Prostate gland (tissue), 2 donors: Measurements from ENCODE around the gene ATP13A2.

ENCODE experiments used
- POLR2A ChIP-seq: fragments of 450-650 bp; IDR thresholded peaks from one replicate; pipeline ENCODE4 v1.6.1; 2016; ENCODE audit warnings: antibody characterized with exemption, mild to moderate bottlenecking
- POLR2AphosphoS5 ChIP-seq: sonication (generic); formaldehyde crosslinking; IDR thresholded peaks from one replicate; pipeline ENCODE4 v1.6.1; 2017; ENCODE audit warnings: antibody characterized with exemption
- TF ChIP-seq, protein P1 (sequence below), 4 experiments: fragments of 200-600 bp in 2 of 4; fragments of 450-650 bp in 2 of 4; sonication (generic) in 2 of 4; IDR thresholded peaks; 1 replicate in 3 of 4; 2 replicates in 1 of 4; pipeline ENCODE4 v1.5.1; 2016 to 2019; ENCODE audit warnings: antibody characterized with exemption in 4 of 4, mild to moderate bottlenecking in 2 of 4, moderate library complexity in 2 of 4

DNA sequence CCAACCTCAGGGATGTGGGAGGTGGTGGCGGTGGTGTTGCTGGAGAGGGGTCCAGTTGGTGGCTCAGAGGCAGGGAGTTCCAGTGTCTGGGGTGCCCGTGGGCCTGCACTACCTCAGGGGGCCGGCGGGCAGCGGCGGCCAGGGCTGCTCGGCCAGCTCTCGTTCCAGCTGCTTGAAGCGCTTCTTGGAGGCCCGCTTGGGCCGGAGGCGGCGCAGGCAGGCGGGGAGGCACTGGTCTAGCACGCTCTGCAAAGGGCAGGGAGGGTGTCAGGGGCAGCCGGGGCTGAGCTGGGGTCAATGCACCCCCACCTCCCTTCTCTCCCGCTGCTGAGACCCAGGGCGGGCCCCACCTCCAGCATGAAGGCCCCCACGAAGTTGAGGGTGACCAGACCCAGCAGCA, 25.6 kb downstream of the ATP13A2 start:
- TF ChIP-seq POLR2A: no peak
- TF ChIP-seq POLR2AphosphoS5: no peak
- TF ChIP-seq, protein P1, sequence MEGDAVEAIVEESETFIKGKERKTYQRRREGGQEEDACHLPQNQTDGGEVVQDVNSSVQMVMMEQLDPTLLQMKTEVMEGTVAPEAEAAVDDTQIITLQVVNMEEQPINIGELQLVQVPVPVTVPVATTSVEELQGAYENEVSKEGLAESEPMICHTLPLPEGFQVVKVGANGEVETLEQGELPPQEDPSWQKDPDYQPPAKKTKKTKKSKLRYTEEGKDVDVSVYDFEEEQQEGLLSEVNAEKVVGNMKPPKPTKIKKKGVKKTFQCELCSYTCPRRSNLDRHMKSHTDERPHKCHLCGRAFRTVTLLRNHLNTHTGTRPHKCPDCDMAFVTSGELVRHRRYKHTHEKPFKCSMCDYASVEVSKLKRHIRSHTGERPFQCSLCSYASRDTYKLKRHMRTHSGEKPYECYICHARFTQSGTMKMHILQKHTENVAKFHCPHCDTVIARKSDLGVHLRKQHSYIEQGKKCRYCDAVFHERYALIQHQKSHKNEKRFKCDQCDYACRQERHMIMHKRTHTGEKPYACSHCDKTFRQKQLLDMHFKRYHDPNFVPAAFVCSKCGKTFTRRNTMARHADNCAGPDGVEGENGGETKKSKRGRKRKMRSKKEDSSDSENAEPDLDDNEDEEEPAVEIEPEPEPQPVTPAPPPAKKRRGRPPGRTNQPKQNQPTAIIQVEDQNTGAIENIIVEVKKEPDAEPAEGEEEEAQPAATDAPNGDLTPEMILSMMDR (IDR thresholded peaks at IDR 0.05): no peak
